GM18498 (cell line): Measurements from ENCODE around the gene NANOS3.

Experiments
- ATAC-seq: cut with Tn5 transposase; IDR thresholded peaks from one replicate; pipeline ENCODE4 v1.9.1; 2021; ENCODE audit warnings: mild to moderate bottlenecking, moderate library complexity; ENCODE audit not compliant: unreplicated experiment

NANOS3 gene

DNA sequence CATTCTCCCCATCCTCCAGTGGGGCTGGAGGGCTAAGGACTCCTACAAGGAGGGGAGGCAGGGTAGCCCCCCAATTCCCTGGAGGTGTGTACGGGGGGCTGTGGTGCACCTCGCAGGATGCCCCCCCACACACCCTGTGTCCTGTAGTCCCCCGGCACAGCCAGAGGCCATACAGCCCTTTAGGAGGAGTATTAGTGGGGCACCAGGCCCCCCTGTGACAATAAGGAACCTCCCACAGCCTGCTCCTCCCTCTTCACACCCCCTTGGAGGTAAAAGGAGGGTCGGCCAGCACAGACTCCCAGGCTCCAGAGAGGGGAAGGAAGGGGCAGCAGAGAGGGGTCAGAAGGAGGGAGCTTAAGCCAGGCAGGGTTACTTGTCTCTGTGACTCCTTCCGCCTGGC lies at the start of gene NANOS3:
Gene NANOS3 (plus strand): TSS at position 301 of the 400 bp plus-strand sequence. CDS start 115 bp downstream, outside the sequence.
- no peak for ATAC-seq

GRCh38 chr19:13827656-13828055 lies 49.3 kb upstream of the NANOS3 start:
- no peak for ATAC-seq

- no peak for ATAC-seq
Measured at GRCh38 chr19:13830114-13830740, 46.7 kb upstream of the NANOS3 start.

GRCh38 chr19:13830741-13831536 lies 46.0 kb upstream of the NANOS3 start:
- no peak for ATAC-seq

DNA sequence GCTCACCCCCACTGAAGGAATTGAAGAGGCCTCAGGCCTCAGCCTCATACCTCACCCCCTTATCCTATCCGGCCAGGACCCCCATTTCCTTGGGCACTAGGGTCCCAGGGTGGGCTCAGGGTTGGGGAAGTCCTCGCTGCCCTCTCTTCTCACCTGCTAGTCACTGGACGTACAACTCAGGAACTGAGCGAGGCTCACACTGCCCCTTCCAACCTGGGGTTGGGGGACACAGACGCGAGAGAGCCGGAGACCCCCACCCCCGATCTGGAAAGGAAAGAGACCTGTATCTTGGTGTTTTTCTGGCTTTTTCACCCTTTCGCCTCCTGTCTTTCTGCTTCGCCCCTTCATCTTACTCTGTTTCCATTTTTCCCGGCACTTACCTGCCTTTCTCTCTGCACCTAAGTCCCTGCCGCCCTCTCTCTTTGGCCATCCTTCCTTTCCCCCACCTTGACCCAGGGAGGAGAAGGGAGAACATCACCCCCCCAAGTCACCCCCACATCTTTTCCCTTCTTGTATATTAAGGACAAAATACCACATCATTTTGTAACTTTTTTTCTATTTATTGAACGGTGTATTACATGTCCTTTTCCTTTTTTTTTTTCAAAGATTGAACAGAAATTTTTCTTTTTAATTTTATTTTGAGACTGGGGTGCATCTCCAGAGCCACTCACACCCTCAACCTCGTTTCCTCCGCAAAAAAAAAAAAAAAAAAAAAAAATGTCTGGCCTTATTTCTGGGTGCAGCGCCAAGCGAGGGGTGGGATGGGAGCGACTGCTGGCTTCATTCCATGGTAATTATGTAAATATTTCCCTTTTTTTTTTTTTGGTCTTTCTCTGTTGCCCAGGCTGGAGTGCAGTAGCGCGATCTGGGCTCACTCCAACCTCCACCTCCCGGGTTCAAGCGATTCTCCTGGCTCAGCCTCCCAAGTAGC lies 45.1 kb upstream of the NANOS3 start:
- ATAC-seq = no peak

DNA sequence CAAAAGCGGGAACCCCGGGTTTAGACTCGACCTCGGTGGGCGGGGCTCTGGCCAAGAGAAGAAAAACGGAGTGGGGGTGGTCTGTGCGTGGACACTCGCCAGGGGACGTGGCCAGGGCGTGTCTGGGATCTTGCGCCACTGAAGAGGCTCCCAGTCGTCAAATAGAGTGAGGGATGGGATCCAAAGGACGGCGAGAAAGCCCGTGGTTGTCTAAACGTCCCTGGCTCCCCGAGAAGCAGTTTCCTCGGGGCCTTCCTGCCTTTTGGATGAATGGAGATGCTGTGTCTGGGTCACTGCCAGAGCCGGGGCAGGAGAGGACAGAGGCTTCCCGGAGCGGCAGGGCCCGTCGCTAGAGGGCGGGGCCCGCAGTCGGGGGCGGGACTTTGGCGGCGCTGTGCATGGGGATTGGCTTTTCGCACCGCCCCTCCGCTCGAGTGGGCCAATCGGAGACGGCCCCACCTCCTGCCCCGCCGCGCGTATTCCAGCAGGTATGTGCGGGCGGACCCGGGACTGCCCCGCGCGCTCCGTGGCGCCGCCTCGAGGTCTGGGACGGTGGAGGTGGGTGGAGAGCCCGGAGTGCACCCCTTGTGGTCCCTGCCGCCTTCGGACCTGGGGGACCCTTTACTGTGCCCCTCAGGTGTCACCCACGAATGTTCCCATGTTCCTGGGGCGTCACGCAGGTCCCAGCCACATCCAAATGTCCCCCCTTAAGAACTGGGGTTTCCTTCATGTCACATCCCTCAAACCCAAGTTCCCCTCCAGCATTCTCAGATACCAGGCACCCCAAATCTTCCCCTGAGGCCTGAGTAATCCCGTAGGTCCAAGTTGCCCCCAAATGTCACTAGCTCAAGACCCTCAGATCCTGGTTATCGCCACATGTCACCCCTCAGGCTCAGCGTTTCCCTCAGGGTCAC lies 43.3 kb upstream of the NANOS3 start:
- ATAC-seq = peak; percentile 77

- ATAC-seq = no peak
Measured at GRCh38 chr19:13834244-13835069, 42.5 kb upstream of the NANOS3 start.

- no peak for ATAC-seq
Measured at GRCh38 chr19:13835791-13836723, 40.9 kb upstream of the NANOS3 start.

GRCh38 chr19:13838435-13839129 lies 38.4 kb upstream of the NANOS3 start:
- ATAC-seq = no peak

DNA sequence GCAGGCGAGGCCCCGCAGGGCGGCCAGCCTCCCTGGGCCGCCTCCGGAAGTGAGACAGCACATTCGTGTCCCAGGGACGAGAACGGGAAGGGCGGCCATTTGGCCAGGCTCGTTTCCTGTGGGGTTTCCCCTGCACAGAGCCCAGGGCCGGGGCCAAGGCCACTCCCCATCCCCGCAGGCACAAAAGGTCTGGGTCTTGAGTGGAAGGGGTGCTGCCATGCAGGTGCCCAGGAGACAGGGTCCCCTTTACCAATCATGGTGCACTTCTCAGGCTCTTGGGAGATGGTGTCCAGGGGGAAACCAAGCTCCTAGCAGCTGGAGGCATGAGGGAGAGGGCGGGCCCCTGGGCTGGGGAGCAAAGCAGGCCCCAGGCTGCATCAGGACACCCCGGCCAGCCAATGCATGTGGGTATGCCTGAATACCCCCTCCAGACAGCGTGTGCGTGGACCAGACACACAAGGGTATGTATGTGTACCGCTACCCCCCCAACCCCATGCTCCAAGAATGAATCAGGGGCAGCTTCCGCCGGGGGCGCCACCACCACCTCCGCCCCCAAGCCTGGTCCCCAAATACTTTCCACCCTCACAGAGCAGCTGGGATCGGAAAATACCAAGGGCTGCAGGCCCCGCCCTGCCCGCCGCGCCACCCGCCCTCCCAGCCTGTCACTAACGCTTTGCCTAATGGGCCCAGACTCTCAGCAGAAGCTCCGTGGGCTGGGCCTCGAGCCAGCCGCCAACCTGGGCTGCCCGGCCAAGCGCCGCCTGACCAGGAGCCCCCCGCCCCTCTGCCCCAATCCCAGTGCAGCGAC lies 37.6 kb upstream of the NANOS3 start:
- ATAC-seq = peak; percentile 34

GRCh38 chr19:13839938-13840304 lies 37.0 kb upstream of the NANOS3 start:
- ATAC-seq = no peak

GRCh38 chr19:13840305-13841085 lies 36.4 kb upstream of the NANOS3 start:
- ATAC-seq = no peak

DNA sequence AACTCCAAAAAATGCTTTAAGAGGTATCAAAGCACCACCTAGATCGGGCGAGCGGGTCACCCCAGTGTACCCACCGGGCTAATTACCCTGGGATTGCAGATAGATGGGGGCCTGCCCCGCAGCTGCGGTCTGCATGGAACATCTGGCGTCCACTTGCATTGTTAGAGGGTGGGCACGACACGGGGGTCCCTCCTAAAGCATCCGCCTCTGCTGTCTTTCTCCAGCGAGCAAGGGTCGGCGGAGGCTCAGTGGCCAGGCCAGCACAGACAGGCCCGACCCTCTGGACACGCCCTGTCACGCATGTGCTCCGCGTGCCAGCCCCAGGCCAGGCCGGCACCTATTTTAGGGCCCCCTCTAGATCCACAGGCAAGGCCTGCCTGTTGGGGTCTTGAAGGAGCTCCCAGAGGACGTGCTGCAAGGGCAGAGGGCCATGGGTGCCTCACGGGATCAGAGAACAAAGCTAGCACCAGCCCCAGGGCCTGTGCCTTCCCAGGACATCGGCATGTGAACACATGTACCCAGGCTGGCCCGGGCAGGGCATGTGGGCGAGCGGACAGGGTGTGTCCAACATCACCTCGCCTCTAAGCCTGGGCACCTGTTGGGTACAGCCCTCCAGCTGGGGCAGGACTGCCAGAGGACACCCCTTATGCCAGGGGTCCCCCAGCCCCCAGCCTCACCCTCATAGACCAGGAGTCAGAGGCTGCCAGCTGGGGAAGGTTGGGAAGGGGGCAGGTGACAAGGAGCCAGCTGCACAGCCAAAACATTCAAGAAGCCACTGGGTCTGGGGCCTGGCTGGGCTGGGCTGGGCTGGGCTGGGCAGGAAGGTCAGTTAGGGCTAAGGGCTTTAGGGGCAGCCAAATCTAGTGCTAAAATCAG lies 35.6 kb upstream of the NANOS3 start:
- ATAC-seq = no peak

GRCh38 chr19:13841962-13842290 lies 35.0 kb upstream of the NANOS3 start:
- no peak for ATAC-seq
